ENCODE results near the gene MECP2. TPM values are rescaled to one million over a fixed set of nuclear protein-coding genes. Genes with fewer than 3 reads are reported as not detected.

The MECP2 gene
- total RNA-seq, 1 donor, result 27.4 TPM

GRCh38 chrX:154123241-154124219 lies 26.0 kb upstream of the MECP2 start:
- no peak overlapping the region for H3K4me3 ChIP-seq (ENCODE audit: low read depth, low read length)
- no peak for DNase-seq (ENCODE audit: low read depth)
- no peak for TF ChIP-seq CTCF (IDR thresholded peaks at IDR 0.05; ENCODE audit: insufficient read depth, low read length)

- no peak for TF ChIP-seq CTCF (IDR thresholded peaks at IDR 0.05; ENCODE audit: insufficient read depth, low read length)
- H3K4me3 ChIP-seq (ENCODE audit: low read depth, low read length), result no peak overlapping the region
- no peak for DNase-seq (ENCODE audit: low read depth)
Observed at GRCh38 chrX:154121961-154122360, 24.4 kb upstream of the MECP2 start.

GRCh38 chrX:154121207-154121606 lies 23.7 kb upstream of the MECP2 start:
- H3K4me3 ChIP-seq (ENCODE audit: low read depth, low read length), result no peak overlapping the region
- no peak for TF ChIP-seq CTCF (IDR thresholded peaks at IDR 0.05; ENCODE audit: insufficient read depth, low read length)
- DNase-seq (ENCODE audit: low read depth), result no peak

- H3K4me3 ChIP-seq (ENCODE audit: low read depth, low read length), result no peak overlapping the region
- TF ChIP-seq CTCF (IDR thresholded peaks at IDR 0.05; ENCODE audit: insufficient read depth, low read length), result no peak
- no peak for DNase-seq (ENCODE audit: low read depth)
Observed at GRCh38 chrX:154120567-154120966, 23.1 kb upstream of the MECP2 start.

GRCh38 chrX:154117566-154117965 lies 20.0 kb upstream of the MECP2 start:
- DNase-seq (ENCODE audit: low read depth), result no peak
- no peak for TF ChIP-seq CTCF (IDR thresholded peaks at IDR 0.05; ENCODE audit: insufficient read depth, low read length)
- no peak overlapping the region for H3K4me3 ChIP-seq (ENCODE audit: low read depth, low read length)

GRCh38 chrX:154116426-154117211 lies 19.1 kb upstream of the MECP2 start:
- no peak for TF ChIP-seq CTCF (IDR thresholded peaks at IDR 0.05; ENCODE audit: insufficient read depth, low read length)
- no peak for DNase-seq (ENCODE audit: low read depth)
- no peak overlapping the region for H3K4me3 ChIP-seq (ENCODE audit: low read depth, low read length)

Data from fibroblast of the aortic adventitia (primary cell).